Measurements from ENCODE around the gene STRBP.
"Not testable (repeated sequence)": the region's sequence is repeated elsewhere in the genome, so short reads cannot be mapped to it uniquely, and the experiment has no call there.

Gene STRBP

GRCh38 chr9:123248630-123249029 is 19.8 kb downstream of the STRBP start:
- DNase-seq = no peak

- DNase-seq = no peak
Measured at GRCh38 chr9:123246534-123246933, 21.9 kb downstream of the STRBP start.

- no peak for DNase-seq
Measured at GRCh38 chr9:123239726-123240125, 28.7 kb downstream of the STRBP start.

GRCh38 chr9:123238365-123238764 is 30.0 kb downstream of the STRBP start:
- no peak for DNase-seq

GRCh38 chr9:123237220-123237619 is 31.2 kb downstream of the STRBP start:
- no peak for DNase-seq

GRCh38 chr9:123235448-123235847 is 32.9 kb downstream of the STRBP start:
- no peak for DNase-seq

GRCh38 chr9:123234853-123235252 is 33.5 kb downstream of the STRBP start:
- no peak for DNase-seq

- no peak for DNase-seq
Measured at GRCh38 chr9:123232332-123232731, 36.1 kb downstream of the STRBP start.

- DNase-seq = no peak
Measured at GRCh38 chr9:123231421-123231820, 37.0 kb downstream of the STRBP start.

- DNase-seq = no peak
Measured at GRCh38 chr9:123228967-123229366, 39.4 kb downstream of the STRBP start.

GRCh38 chr9:123225995-123226394 is 42.4 kb downstream of the STRBP start:
- DNase-seq = no peak

- DNase-seq = peak; percentile 55
Measured at GRCh38 chr9:123225374-123225813, 43.0 kb downstream of the STRBP start.

- no peak for DNase-seq
Measured at GRCh38 chr9:123220127-123220526, 48.3 kb downstream of the STRBP start.

GRCh38 chr9:123218831-123219230 is 49.6 kb downstream of the STRBP start:
- DNase-seq = no peak

GRCh38 chr9:123217128-123217654 is 51.2 kb downstream of the STRBP start:
- DNase-seq = no peak

- DNase-seq = no peak
Measured at GRCh38 chr9:123216251-123216797, 52.1 kb downstream of the STRBP start.

GRCh38 chr9:123211081-123211480 is 57.3 kb downstream of the STRBP start:
- no peak for DNase-seq

GRCh38 chr9:123208626-123209174 is 59.7 kb downstream of the STRBP start:
- DNase-seq = no peak

GRCh38 chr9:123206065-123206464 is 62.3 kb downstream of the STRBP start:
- DNase-seq = no peak

GRCh38 chr9:123201083-123201482 is 67.3 kb downstream of the STRBP start:
- DNase-seq = no peak

- DNase-seq = not testable (repeated sequence)
Measured at GRCh38 chr9:123200469-123200868, 67.9 kb downstream of the STRBP start.

- DNase-seq = no peak
Measured at GRCh38 chr9:123196124-123196523, 72.3 kb downstream of the STRBP start.

GRCh38 chr9:123194023-123194422 is 74.4 kb downstream of the STRBP start:
- no peak for DNase-seq

- no peak for DNase-seq
Measured at GRCh38 chr9:123191680-123192079, 76.7 kb downstream of the STRBP start.

GRCh38 chr9:123191260-123191659 is 77.1 kb downstream of the STRBP start:
- no peak for DNase-seq
